Activated CD8-positive, alpha-beta memory T cell treated with anti-CD3 and anti-CD28 coated beads for 4 hours (primary cell): ENCODE data around the gene PDE1C.
"Not testable (repeated sequence)": the region's sequence is repeated elsewhere in the genome, so short reads cannot be mapped to it uniquely, and the experiment has no call there.

Source experiments
- DNase-seq, 2 donors: peaks; one replicate each; pipeline ENCODE4 v3.0.0-alpha.2; 2020; ENCODE audit warnings: low read depth in 2 of 2

The PDE1C gene

GRCh38 chr7:32043688-32044087 lies 26.5 kb downstream of the PDE1C start:
- no peak for DNase-seq

- DNase-seq: no peak
Measured at GRCh38 chr7:32042900-32043299, 27.3 kb downstream of the PDE1C start.

GRCh38 chr7:32039000-32039756 lies 31.0 kb downstream of the PDE1C start:
- no peak for DNase-seq

GRCh38 chr7:32037650-32038198 lies 32.5 kb downstream of the PDE1C start:
- no peak for DNase-seq

GRCh38 chr7:32036557-32036956 lies 33.6 kb downstream of the PDE1C start:
- DNase-seq: no peak

GRCh38 chr7:32034052-32034451 lies 36.2 kb downstream of the PDE1C start:
- DNase-seq: no peak

- no peak for DNase-seq
Measured at GRCh38 chr7:32033006-32033405, 37.2 kb downstream of the PDE1C start.

- no peak for DNase-seq
Measured at GRCh38 chr7:32032211-32032610, 38.0 kb downstream of the PDE1C start.

GRCh38 chr7:32030904-32031692 lies 39.1 kb downstream of the PDE1C start:
- DNase-seq: no peak

- DNase-seq: no peak
Measured at GRCh38 chr7:32026083-32026425, 44.2 kb downstream of the PDE1C start.

- no peak for DNase-seq
Measured at GRCh38 chr7:32025381-32026082, 44.7 kb downstream of the PDE1C start.

- DNase-seq: no peak
Measured at GRCh38 chr7:32023376-32023775, 46.8 kb downstream of the PDE1C start.

GRCh38 chr7:32022966-32023365 lies 47.2 kb downstream of the PDE1C start:
- DNase-seq: no peak

- DNase-seq: no peak
Measured at GRCh38 chr7:32020551-32021159, 49.6 kb downstream of the PDE1C start.

GRCh38 chr7:32018845-32019578 lies 51.2 kb downstream of the PDE1C start:
- DNase-seq: no peak

GRCh38 chr7:32015133-32015532 lies 55.1 kb downstream of the PDE1C start:
- DNase-seq: no peak

- DNase-seq: not testable (repeated sequence)
Measured at GRCh38 chr7:32013471-32013870, 56.7 kb downstream of the PDE1C start.

GRCh38 chr7:32005577-32005976 lies 64.6 kb downstream of the PDE1C start:
- no peak for DNase-seq

GRCh38 chr7:32001948-32002347 lies 68.3 kb downstream of the PDE1C start:
- DNase-seq: no peak

GRCh38 chr7:31997423-31997822 lies 72.8 kb downstream of the PDE1C start:
- no peak for DNase-seq

- DNase-seq: no peak
Measured at GRCh38 chr7:31995134-31995533, 75.1 kb downstream of the PDE1C start.
